Stimulated activated naive CD4-positive, alpha-beta T cell treated with Interleukin-2 at 50 U/mL for 16 hours (primary cell): ENCODE results near the gene FARS2.
"Not testable (repeated sequence)": the region's sequence is repeated elsewhere in the genome, so short reads cannot be mapped to it uniquely, and the experiment has no call there.

Source experiments
- DNase-seq: peaks from one replicate; lab custom pipeline; 2025; lab: John Stamatoyannopoulos, UW

FARS2 gene

DNA sequence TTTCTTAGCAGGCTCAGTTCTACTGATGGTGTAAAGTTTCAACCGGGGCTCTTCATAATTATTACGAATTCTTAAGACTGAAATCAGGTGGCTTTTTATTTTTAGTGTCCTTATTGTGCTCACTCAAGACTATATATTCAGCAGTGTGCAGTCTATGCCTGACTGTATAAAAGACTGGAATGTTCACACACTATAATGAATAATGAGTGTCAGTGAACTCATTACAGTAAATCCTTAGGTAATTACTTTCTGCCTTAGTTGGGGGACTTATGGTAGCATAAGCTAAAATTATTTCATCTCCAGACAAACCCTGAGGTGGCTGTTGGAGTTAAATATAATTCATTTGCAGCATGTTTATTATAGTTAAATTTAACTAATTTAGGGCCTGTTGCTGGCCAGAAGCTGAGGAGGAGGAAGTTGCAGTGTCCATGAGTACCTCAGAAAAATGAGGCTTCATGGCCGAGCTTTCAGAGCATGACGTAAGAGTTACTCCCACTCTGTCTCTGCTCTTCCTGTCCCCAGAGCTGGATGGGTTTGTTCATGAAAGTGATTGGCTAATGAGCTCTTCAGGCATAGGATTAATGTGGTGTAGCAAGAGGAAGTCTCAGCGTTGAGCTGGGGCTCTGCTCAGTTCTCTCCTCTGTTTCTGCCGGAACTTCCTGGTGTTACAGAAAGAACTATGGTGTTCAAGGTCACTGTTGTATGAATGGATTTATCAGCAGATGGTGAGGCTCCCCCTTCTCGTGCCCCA is 409.7 kb downstream of the FARS2 start:
- no peak for DNase-seq

DNA sequence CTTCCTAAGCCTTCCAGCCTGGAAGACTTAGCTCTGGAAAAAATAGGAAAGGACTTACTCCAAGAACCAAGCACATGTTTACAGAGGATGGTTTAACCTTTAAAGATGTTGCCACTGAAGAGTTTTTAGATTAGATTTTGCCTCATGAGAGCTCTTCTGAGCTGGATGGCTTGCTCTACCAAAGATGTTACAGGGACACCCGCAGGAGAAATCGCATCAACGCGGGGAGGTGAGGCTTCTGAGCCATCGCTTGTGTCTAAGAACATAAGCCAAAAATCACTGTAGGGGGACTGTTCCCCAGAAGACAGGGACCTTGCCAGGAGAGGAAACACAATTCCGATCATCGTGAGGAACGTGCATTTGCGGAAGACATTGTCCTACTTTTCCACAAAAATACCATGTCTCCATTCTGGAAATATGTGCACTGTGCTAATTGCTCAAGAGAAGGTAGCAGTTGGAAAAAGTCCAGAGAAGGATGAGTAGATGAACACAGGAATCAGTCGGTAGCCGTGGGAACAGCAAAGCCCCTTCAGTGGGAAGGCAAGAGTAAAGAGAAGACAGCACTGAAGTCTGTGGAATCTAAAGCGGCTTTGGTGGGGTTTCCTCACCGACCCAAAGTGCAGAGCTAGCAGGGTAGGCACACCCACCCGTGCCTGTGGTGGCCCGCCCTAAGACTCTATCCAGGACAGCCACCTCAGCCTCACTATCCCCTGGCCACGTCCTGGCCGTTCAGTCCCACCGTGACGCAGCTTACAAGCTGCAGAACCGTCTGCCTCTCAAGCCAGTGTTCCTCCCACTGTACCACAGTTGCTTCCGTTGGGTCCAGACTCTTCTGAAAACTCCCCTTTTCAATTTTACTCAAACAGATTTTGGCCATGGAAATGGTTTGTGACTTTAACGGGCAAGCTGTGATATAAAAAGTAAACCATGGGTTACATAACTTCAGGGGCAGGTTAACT is 410.6 kb downstream of the FARS2 start:
- no peak for DNase-seq

DNA sequence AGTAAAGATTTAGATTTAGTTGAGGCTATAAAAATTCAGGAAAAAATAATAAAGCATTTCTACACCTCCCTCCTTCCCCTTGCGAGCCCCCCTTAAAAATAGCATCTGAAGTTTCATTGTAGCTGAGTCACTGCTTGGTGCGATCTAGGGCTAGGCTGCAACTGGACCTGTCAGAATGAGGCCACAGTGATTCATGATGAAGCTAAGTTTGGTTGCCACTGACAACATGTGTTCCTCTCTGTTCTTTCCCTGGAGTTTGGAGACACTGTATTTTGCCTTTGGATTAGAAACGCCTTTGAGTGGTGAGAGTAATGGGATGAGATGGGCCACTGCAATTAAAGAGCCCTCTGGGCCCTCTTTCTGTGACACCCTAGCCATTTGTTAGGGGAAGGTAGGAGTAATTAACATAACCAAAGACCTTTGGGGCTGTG is 411.3 kb downstream of the FARS2 start:
- DNase-seq = no peak

DNA sequence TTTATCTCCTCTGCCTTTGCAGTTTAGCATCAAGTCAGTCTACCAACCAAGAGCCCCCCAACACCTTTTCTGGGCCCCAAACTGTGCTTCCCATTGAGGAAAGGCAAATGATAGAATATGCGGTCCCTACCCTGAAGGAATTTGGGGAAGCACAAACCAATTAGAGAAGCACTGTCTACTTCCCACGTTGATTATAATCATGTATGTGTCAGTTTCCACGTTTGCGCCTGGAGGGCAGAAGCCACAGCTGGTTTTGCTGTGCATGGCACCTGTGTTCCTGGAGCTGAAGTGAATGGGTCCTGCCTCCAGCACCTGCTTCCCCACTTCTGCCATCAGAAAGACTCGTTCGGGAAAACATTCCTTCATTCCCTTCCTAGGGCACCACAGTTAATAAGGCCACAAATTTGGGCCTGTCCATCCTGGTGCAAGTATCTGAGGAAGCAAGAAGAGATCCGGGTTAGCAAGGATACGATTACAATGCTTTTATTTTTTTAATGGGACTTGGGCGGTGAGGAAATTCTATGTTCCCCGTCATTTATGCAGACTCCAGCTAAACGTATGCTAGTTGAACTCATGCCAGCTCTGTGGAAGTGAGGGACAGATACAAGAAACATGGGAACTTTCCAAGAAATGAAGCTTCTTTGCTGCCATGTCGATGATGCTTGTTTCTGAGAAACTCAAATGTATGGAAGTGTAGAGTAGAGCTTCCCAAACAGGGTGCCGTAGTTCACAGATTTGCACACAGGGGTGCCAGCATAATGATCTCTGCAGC is 411.9 kb downstream of the FARS2 start:
- DNase-seq = no peak

DNA sequence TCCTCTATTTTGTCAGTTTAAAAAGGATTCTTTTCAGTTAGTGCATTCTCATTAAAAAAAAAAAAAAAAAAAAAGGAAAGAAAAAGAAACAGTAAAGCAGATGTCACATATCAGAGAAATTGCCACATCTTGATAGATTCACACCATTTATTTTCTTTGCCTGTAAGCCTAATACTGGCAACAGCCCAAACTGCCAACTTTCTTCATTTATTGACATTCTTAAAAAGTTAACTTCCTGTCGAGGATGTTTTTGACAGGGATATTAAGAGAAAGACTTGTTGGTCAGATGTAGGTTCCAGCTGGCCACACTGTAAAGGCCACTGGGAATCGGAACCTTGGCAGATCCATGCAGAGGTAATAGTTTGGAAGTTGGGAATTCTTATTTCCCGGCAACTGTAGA is 412.8 kb downstream of the FARS2 start:
- no peak for DNase-seq

DNA sequence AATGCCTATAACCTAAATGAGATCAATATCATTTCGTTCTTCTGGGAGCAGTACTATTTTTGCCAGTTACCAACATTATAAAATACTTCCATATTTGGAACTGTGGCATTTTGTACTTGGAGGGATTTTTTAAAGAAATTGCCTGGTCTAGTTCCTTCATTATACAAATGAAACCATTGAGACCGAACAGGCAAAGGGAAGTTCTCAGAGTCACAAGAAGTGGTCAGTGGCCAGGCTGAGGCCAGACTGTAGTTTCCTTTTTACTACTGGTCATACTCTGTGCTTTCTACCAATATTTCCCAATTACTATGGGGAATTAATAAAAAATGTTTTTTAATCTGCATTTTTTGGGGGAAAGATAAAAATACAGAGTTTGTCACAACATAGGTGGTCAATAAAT is 413.4 kb downstream of the FARS2 start:
- DNase-seq = no peak

DNA sequence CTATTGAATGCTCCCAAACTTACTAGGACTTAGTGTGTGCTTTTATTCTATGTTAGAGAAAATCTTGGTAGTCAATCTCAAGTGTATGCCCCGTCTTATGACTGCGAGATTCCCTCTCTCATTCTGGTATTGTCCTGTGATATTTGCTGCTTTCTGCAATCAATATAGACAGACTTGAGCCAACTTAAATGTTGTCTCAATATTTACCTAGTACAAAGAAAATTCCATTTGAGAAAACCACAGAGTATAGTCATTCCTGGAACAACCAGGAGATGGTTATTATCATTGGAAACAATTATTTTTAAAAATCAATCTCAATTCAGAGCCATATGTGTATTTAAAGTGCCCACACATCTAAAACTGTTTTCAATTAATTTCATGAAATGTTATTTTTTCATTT is 415.4 kb downstream of the FARS2 start:
- no peak for DNase-seq

DNA sequence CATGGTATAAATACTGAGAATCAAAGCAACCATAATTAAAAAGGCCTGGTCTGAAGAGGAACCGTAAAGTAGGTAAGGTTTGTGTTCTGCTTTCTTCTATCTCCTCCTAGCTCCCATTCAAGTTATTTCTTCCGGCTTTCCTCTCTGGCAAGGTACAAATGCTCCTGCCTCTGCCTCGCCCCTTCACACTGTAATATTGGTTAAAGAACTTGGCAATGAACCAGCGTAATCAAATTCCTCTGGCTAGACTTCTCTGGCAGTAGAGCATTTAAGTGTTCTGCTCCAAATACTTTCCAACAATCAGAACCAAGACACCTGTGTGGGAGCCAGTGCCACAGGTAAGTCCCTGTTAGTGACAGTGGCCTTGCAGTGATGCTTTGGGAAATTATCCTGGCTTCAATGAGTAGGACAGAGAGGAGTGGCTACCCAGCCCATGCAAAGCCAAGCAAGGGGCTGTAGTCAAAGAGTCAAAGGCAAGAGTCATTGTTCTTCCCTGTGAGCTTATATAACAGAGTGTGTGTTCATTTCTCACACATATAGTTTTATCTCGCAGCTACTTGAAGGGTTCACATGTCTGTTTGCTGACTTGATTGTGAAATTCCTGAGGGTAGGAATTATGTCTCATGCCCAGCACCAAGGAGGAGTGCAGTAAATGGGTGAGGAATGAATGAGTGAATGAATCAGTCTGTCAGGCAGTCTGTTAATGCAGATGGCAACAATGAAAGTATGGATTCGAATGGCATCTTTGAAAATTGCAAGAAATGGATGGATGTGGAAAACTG is 416.1 kb downstream of the FARS2 start:
- no peak for DNase-seq

DNA sequence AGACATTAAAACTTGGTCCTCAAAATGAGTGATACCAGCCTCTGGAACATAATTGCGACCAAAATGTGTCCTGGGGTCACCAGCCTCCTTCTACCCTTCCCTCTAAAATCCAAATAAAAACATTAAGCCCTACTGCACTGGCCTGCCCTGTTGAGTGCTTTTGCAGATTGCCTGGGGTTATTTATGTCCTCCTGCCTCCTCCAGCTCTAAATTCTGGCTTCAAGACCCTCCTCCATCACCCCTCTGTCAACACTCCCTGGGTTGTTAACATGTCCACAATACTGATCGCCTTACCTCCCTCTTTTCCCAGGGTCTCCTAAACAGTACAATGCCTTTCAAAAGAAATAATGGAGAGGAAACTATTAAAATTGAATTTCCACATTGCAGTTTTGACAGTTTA is 418.0 kb downstream of the FARS2 start:
- DNase-seq = no peak

DNA sequence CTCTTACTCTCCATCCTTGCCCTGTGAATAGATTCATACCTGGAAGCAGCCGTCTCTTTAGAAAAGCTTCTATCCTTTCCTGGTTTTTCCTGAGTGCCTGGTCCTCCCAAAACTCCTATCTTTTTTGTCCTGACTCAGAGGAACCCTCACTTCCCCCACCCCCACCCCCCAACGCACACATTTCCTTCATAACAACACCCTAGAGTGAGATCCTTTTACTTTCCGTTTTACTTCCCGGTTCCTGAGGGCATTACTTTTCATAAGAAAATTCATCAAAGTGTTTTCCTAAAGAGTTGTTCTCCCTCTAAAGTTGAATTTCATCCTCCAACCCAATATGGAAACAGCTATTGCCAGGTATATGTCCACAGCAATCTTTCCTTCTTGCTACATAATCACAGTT is 418.4 kb downstream of the FARS2 start:
- DNase-seq = no peak

DNA sequence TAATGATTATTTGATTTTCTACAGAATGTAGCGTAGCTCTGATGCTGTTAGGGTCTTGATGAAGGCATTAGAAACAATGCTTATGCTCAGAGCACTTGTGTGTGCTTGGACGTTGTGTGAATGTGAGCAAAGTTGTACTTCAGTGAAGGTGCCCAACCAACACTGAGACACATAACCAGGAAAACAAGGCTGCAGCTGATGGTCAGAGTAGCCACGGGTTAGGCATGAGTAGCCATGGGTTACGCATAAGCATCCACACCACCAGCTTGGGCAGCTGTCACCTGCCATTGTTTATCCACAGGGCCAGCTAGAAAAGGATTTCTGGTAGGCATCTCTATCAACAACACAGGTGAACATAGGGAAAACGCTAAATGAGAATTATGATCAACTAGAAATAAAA is 418.8 kb downstream of the FARS2 start:
- no peak for DNase-seq

DNA sequence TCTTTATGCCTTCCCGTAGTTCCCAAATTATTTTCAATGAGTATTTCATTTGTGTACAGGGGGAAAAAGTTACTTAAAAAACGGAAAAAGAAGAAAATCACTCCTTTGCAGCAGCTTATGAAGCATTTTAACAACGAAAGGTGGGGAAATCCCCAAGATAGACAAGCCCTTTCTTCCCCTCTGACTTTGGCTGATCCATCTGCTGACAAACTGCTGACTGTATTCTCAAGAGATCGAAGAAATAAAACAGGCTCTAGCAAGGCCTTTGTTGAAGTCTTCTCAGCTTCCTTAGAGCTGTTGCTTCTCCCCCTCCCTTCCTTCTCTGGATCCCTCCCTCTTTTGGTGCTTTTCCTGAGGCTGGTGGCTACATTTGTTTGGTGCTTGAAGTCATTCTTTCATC is 420.2 kb downstream of the FARS2 start:
- no peak for DNase-seq

DNA sequence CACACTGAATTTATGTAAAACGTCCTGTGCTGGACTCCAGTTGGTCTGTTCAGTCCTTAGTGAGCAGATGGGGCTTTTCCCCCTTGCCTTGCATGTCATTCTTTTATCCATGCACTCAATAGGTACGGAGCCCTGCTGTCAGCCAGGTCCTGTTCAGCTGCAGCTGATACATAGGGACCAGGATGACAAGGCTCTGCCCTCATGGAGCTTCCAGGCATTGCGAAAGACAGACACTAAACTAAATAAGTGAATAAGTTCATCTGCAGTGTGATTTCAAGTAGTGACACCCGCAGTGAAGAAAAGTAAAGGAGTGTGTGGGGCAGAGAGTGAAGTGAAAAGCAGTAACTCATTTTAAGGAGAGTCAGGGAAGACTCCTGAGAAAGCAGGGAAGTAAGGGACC is 421.2 kb downstream of the FARS2 start:
- no peak for DNase-seq

DNA sequence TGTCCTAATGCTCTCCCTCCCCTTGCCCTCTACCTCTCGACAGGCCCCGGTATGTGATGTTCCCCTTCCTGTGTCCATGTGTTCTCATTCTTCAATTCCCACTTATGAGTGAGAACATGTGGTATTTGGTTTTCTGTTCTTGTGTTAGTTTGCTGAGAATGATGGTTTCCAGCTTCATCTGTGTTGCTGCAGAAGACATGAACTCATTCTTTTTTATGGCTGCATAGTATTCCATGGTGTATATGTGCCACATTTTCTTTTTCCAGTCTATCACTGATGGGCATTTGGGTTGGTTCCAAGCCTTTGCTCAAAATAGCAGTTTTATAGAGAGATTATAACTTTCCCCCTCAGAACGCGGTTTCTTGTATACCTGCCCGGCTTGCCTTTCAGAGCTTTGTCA is 422.4 kb downstream of the FARS2 start:
- DNase-seq = not testable (repeated sequence)

DNA sequence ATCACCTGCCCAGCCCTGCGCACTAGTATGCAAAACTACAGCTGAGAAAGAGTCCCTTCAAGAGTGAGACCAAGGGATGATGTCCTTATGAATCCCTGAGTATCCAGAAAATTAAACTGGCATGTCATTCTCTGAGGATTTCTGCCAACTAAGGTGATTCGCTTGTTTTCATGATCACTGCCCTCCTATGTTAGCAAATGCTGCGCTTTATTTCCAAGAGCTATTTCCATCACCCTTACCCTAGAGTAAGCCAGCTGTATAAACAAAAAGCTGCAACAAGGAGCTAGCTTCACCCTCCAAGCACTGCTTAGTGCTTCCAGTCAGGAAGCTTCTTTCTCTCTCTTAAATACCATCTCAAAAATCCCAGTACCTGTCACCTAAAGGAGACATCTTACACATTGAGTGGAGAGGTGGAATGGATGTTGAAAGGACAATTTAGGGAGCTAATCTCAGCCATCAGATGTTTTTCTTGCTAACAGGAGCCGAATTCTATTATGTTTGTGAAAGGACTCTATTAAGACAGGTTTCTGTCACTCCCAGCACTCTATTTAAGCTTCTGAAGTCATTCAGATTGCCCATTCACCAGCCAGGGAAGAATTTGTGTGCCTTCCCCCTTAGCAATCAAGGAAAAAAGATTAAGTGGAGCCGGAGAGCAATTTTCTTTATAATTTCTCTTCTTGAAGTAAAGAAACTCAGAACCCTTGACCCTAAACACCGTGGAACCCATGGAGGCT is 423.2 kb downstream of the FARS2 start:
- DNase-seq = no peak

DNA sequence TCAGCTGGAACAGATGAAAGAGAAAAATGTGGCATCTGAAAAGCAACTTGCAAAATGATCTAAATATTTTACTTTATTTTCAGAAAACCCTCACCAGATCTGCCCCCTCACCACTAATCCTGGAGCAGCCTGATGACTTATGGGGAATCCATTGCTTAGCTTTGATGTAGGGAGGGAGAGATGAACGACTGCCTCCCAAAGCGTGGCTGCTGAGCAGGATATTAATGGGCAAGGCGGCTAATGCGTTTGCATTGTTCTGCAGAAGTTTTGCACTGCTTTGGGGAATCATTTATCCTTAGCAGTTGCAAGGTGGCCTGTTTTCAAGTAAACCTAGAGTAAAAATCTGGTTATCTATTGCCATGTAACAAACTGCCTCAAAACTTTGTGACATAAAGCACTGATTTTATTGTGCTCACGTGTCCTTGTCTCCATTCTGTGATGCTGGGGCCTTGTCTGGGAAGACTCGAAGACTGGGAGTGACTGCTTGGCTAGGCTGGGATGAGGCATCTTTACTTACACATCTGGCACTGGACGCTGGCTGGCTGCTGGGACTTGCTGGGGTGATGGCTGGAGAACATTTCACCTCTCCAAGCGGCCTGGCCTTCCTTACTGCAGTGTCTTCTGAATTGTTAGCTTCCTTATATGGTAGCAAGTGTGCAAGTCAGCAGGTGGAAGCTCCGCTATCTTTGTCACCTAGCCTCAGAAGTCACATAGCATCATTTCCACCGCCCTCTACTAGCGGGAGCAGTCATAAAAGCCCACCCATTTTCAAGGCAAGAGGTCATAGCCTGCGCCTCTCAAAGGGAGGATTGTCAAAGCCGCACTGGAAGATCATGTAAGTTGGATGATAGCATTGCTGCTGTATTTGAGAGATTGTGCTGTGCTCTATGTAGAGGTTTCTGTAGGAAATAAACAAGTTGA is 432.2 kb downstream of the FARS2 start:
- no peak for DNase-seq

DNA sequence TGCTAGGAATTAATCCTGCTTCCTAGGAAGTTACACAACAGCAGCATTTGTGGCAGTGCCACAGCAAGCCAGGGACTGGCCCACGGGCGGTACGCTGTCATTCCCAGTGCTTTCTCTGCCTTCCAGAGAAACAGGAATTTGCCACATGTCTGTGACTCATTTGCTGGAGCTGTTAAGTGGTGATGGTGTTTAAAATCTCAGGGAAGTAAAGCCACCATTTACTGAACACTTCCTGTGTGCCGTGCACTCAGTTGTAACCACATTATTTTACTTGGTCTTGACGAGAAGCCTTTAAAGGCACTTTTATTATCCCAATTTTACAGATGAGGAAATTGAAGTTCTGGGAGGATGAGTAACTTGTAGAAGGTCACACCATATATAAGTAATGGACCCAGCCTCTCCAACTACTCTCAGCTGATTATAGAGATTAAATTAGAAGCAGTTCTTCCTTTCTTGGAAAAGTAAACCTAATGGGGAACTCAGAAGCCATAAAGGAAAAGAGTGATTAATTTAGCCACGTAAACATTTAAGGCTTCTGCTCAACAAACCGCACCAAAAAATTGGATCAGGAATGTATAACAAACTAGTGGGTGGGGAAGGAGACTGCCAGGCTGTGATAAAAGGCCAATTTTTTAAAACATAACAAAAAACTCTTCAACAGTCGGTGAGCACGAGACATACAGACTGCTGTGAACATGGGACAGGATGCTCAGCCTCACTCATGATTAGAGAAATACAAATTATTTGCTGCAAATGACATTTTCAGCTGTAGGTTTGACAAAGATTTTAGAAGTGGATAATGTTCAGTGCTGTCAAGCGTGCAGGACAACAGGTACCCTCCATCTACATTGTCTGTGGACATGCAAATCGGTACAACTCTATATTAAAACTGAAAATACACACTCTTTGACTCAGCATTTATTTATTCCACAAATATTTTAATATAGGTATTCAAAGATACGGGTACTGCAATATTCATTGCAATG is 434.2 kb downstream of the FARS2 start:
- no peak for DNase-seq

DNA sequence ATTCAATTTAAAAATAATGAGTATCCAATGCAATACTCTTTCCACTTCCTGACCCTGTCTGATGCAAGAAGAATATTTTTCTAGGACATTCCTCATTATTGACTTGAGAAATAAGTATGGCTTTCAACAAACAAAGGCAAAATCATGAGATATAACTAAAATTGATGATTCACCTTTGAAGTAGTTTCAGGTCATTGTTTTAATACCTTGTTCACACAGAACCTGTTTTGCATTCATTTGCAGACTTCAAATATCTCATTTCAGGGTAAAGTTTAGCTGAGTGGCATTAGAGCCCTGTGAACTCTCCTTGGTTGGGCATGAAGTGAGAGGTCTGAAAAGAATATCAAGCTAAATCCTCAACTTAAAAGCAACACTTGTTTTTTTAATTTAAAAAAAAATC is 436.2 kb downstream of the FARS2 start:
- no peak for DNase-seq

DNA sequence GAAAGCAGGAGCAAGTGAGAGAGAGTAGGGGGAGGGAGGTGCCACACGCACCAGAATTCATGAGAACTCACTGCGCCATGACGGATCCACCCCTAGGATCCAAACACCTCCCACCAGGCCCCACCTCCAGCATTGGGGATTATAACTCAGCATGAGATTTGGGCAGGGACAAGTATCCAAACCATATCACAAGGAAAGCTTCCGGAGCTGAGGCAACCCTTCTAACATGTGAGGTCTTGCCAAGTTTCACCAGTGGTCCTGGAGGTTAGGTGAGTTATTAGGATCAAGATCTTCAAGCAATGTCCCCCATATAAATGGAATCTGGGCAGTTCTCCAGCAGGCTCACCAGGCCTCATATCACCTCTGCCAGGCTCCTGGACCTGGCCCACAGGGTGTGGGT is 437.0 kb downstream of the FARS2 start:
- DNase-seq = no peak
